Esophagus (tissue), 2 donors: ENCODE results near the gene TUBB2A. TPM values are rescaled to one million over a fixed set of nuclear protein-coding genes. Genes with fewer than 3 reads are reported as not detected.
"Not testable (repeated sequence)": the region's sequence is repeated elsewhere in the genome, so short reads cannot be mapped to it uniquely, and the experiment has no call there.

Experiments
- H3K27ac ChIP-seq, 2 donors: one replicate each; pipeline ENCODE4 v1.5.1; 2013; ENCODE audit warnings: low read depth in 2 of 2, mild to moderate bottlenecking in 2 of 2, inconsistent platforms in 1 of 2, low read length in 1 of 2, moderate library complexity in 1 of 2
- H3K27me3 ChIP-seq, 2 donors: one replicate each; pipeline ENCODE4 v1.6.1; 2013; ENCODE audit warnings: low read length in 2 of 2, control low read depth in 1 of 2, mild to moderate bottlenecking in 1 of 2; ENCODE audit not compliant: insufficient read depth in 2 of 2, control insufficient read depth in 1 of 2
- H3K36me3 ChIP-seq, 2 donors: one replicate each; pipeline ENCODE4 v1.6.1; 2013; ENCODE audit warnings: low read length in 1 of 2; ENCODE audit not compliant: control insufficient read depth in 2 of 2, insufficient read depth in 2 of 2
- H3K4me1 ChIP-seq, 2 donors: one replicate each; pipeline ENCODE4 v1.6.1; 2013; ENCODE audit warnings: low read length in 1 of 2; ENCODE audit not compliant: control insufficient read depth in 2 of 2, insufficient read depth in 2 of 2
- H3K4me3 ChIP-seq, 2 donors: one replicate each; pipeline ENCODE4 v1.5.1; 2013; ENCODE audit warnings: low read length in 2 of 2, mild to moderate bottlenecking in 2 of 2, low read depth in 1 of 2, moderate library complexity in 1 of 2
- H3K9me3 ChIP-seq, 2 donors: one replicate each; pipeline ENCODE4 v1.6.1; 2013; ENCODE audit warnings: mild to moderate bottlenecking in 2 of 2, low read depth in 1 of 2, low read length in 1 of 2, moderate library complexity in 1 of 2; ENCODE audit not compliant: control insufficient read depth in 2 of 2, insufficient read depth in 1 of 2
- WGBS, 2 donors: extraction: QIAGEN DNeasy Blood & Tissue Kit; methylation state at CpG; one replicate each; pipeline ENCODE4 v1.1.7; 2013; 5-methylcytosine and 5-hydroxymethylcytosine counted together
- polyA plus RNA-seq, 2 donors: library from polyadenylated mRNA; stranded (reverse); fragments of 200-250 nt; gene quantifications; one replicate each; pipeline ENCODE4 v1.2.3, GENCODE V29; 2013
- donor health status: healthy with polysubstance abuse.
- donor health status: Bipolar disorder and iron deficiency.

TUBB2A gene
- polyA plus RNA-seq, 2 donors: 23.3 to 115 TPM

- no peak overlapping the region for H3K27ac ChIP-seq
- WGBS, 2 donors: 94 to 97% methylated on average over 3 of the region's 3 CpGs
- no peaks in the 10 kb centered on the region for H3K9me3 ChIP-seq
- H3K4me3 ChIP-seq: no peak overlapping the region
- no peaks in the 10 kb centered on the region for H3K36me3 ChIP-seq
- H3K4me1 ChIP-seq: no peaks in the 10 kb centered on the region
- no peaks in the 10 kb centered on the region for H3K27me3 ChIP-seq
Measured at GRCh38 chr6:3186974-3187382, 29.6 kb upstream of the TUBB2A start.

GRCh38 chr6:3183066-3183465, 25.7 kb upstream of the TUBB2A start:
- Histone ChIP-seq H3K27me3 (no peaks in the 10 kb centered on the region), H3K36me3 (no peaks in the 10 kb centered on the region), H3K4me1 (no peaks in the 10 kb centered on the region), H3K4me3 (no peak overlapping the region), H3K9me3 (no peaks in the 10 kb centered on the region), H3K27ac (no peak overlapping the region)
- WGBS, 2 donors: 83 to 88% methylated on average over 4 of the region's 4 CpGs

GRCh38 chr6:3181105-3181504, 23.8 kb upstream of the TUBB2A start:
- H3K9me3 ChIP-seq: no peaks in the 10 kb centered on the region
- H3K4me3 ChIP-seq: no peak overlapping the region
- WGBS, 2 donors: 77 to 78% methylated on average over 2 of the region's 2 CpGs
- H3K36me3 ChIP-seq: no peaks in the 10 kb centered on the region
- no peaks in the 10 kb centered on the region for H3K27me3 ChIP-seq
- no peaks in the 10 kb centered on the region for H3K4me1 ChIP-seq
- H3K27ac ChIP-seq: no peak overlapping the region

GRCh38 chr6:3179945-3180344, 22.6 kb upstream of the TUBB2A start:
- not testable (repeated sequence) for H3K4me3 ChIP-seq, H3K27ac ChIP-seq, H3K4me1 ChIP-seq, H3K36me3 ChIP-seq, H3K27me3 ChIP-seq, H3K9me3 ChIP-seq
- whole genome bisulfite sequencing, 2 donors: 65 to 71% methylated on average over 4 to 5 of the region's 8 CpGs

GRCh38 chr6:3178666-3179065, 21.3 kb upstream of the TUBB2A start:
- 46 to 57% methylated on average over 7 to 8 of the region's 8 CpGs for WGBS, 2 donors
- not testable (repeated sequence) for H3K27me3 ChIP-seq, H3K36me3 ChIP-seq, H3K9me3 ChIP-seq, H3K4me1 ChIP-seq, H3K4me3 ChIP-seq
- H3K27ac ChIP-seq: peak overlapping the region in 1 of 2 donors; percentile 55

- Histone ChIP-seq H3K4me3 (no peak overlapping the region), H3K27me3 (no peaks in the 10 kb centered on the region), H3K9me3 (no peaks in the 10 kb centered on the region), H3K27ac (peak overlapping the region in 1 of 2 donors; percentile 10), H3K4me1 (no peaks in the 10 kb centered on the region), H3K36me3 (no peaks in the 10 kb centered on the region)
- WGBS, 2 donors: 85 to 86% methylated on average over 22 of the region's 22 CpGs
Measured at GRCh38 chr6:3176562-3177355, 19.4 kb upstream of the TUBB2A start.

- Histone ChIP-seq H3K4me3 (no peak overlapping the region), H3K9me3 (no peaks in the 10 kb centered on the region), H3K36me3 (no peaks in the 10 kb centered on the region), H3K4me1 (no peaks in the 10 kb centered on the region), H3K27ac (no peak overlapping the region), H3K27me3 (no peaks in the 10 kb centered on the region)
- 71 to 77% methylated on average over 11 of the region's 11 CpGs for WGBS, 2 donors
Measured at GRCh38 chr6:3175715-3176402, 18.5 kb upstream of the TUBB2A start.

GRCh38 chr6:3173636-3174089, 16.3 kb upstream of the TUBB2A start:
- WGBS, 2 donors: 92 to 94% methylated on average over 11 of the region's 11 CpGs
- not testable (repeated sequence) for H3K4me1 ChIP-seq, H3K27ac ChIP-seq, H3K4me3 ChIP-seq, H3K9me3 ChIP-seq, H3K36me3 ChIP-seq, H3K27me3 ChIP-seq

- H3K27ac ChIP-seq, H3K9me3 ChIP-seq, H3K4me3 ChIP-seq, H3K36me3 ChIP-seq, H3K4me1 ChIP-seq, H3K27me3 ChIP-seq: not testable (repeated sequence)
- 87 to 88% methylated on average over 4 of the region's 4 CpGs for WGBS, 2 donors
Measured at GRCh38 chr6:3172789-3173188, 15.4 kb upstream of the TUBB2A start.
